ENCODE results near the gene LGALS9.
"Not testable (repeated sequence)": the region's sequence is repeated elsewhere in the genome, so short reads cannot be mapped to it uniquely, and the experiment has no call there.

The LGALS9 gene

DNA sequence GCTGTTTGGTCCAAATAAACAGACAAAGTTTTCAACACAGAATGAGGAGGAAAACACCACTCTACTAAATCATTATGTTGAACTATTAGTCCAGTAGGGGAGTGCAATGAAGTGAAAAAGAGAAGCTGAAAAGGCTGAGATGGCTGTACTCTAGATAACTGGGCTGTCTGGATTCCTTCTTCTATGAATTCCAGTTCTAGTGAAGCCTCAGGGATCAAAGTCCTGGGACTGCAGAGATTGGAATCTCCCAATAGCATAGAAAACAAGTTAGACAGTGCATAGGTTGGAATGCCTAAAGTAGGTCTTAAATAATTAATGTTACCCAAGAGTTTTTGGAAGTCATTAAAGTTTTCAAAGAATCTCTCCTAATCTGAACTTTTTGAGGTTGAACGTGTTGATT lies 59.9 kb downstream of the LGALS9 start:
- DNase-seq (ENCODE audit: low read depth) = no peak

DNA sequence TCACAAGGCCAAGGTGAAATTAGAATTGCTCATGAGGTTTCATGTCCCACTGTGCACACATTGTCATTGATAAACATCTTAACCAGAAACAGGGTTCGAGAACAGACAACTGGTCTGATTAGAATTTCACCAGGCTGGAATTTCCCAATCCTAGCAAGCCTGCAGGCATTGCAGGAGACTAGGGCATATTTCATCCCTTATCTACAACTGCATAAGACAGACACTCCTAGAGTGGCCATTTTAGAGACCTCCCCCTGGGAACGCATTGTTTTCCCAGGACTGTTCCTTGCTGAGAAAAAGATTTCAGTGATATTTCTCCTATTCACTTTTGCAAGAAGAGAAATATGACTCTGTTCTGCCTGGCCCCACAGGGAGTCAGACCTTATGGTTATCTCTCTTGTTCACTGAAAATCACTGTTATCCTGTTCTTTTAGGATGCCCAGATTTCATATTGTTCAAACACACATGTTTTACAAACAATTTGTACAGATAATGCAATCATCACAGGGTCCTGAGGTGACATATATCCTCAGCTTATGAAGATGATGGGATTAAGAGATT lies 64.3 kb downstream of the LGALS9 start:
- not testable (repeated sequence) for DNase-seq (ENCODE audit: low read depth)
